ENCODE results near the gene STXBP1.

DNA sequence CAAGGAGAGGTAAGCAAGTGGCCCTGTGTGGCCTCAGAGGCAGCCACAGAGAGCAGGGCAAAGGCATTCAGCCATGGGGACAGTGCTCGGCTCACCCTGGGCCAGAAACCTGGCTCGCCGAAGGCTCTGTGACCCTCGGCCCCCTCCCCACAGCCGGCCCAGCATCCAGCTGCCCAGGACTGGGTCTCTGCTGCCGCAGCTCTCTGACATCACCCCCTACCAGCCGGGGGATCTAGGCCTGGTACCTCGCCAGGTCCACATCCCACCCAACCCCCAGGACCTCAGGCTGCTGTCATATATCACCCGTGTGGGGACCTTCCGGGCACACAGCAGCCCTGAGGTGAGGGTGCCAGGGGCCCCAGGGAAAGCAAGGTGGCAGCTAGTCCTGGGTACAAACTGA lies 100.8 kb downstream of the STXBP1 start:
- TF ChIP-seq EZH2 (IDR thresholded peaks at IDR 0.05; ENCODE audit: borderline replicate concordance, low read depth, low read length, severe bottlenecking): no peak
- no peak for TF ChIP-seq POLR2AphosphoS5 (IDR thresholded peaks at IDR 0.05; ENCODE audit: insufficient read depth, low read depth, low read length)
- TF ChIP-seq, protein P1, sequence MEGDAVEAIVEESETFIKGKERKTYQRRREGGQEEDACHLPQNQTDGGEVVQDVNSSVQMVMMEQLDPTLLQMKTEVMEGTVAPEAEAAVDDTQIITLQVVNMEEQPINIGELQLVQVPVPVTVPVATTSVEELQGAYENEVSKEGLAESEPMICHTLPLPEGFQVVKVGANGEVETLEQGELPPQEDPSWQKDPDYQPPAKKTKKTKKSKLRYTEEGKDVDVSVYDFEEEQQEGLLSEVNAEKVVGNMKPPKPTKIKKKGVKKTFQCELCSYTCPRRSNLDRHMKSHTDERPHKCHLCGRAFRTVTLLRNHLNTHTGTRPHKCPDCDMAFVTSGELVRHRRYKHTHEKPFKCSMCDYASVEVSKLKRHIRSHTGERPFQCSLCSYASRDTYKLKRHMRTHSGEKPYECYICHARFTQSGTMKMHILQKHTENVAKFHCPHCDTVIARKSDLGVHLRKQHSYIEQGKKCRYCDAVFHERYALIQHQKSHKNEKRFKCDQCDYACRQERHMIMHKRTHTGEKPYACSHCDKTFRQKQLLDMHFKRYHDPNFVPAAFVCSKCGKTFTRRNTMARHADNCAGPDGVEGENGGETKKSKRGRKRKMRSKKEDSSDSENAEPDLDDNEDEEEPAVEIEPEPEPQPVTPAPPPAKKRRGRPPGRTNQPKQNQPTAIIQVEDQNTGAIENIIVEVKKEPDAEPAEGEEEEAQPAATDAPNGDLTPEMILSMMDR (IDR thresholded peaks at IDR 0.05; ENCODE audit: extremely low read depth in 1 of 2, insufficient read depth in 1 of 2, low read depth in 1 of 2, low read length in 2 of 2): no peak

Data from endothelial cell of umbilical vein (primary cell).